ENCODE measurements around the gene NTRK1. TPM values are rescaled to one million over a fixed set of nuclear protein-coding genes. Genes with fewer than 3 reads are reported as not detected.
A peak's percentile ranks its signal among the peaks of the same experiment; 100 is the strongest.

The NTRK1 gene
- under 1 TPM; 0.06 to 0.08 TPM for polyA plus RNA-seq

DNA sequence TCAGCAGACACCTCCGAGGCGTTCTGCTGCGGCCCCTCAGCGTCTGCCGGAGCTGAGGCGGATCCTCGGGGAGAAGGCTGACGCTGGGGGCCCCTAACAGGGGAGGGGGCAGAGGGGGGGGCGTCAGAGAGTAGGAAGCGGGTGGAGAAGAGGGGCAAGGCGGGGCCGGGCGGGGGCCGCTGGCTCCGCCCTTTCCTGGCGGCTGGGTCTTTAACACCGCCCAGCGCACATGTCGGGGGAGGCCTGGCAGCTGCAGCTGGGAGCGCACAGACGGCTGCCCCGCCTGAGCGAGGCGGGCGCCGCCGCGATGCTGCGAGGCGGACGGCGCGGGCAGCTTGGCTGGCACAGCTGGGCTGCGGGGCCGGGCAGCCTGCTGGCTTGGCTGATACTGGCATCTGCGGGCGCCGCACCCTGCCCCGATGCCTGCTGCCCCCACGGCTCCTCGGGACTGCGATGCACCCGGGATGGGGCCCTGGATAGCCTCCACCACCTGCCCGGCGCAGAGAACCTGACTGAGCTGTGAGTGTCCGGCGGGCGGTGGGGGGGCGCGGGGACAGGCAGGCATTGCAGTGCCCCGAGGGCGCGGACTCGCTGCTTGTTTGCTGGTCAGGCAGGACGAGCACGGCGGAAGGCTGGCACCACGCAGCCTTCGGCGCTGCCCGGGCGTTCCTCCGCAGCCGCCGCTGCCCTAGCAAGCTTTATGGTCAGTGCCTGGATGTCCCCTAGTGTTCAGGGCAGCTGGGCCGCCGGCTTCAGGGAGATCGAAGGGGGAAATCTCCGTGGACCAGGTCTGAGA, at the start of gene NTRK1:
TSS of gene NTRK1 (plus strand) at position 238 of the 796 bp plus-strand sequence. CDS start at position 308, 70 bp downstream.
- peaks cover 3 to 10% of the 10 kb centered on the region in 2 donors for H3K27me3 ChIP-seq (ENCODE audit: control insufficient read depth in 1 of 2, insufficient read depth in 2 of 2, low read length in 2 of 2)
- H3K36me3 ChIP-seq (ENCODE audit: control insufficient read depth in 2 of 2, insufficient read depth in 2 of 2, low read length in 1 of 2), result no peaks in the 10 kb centered on the region

DNA sequence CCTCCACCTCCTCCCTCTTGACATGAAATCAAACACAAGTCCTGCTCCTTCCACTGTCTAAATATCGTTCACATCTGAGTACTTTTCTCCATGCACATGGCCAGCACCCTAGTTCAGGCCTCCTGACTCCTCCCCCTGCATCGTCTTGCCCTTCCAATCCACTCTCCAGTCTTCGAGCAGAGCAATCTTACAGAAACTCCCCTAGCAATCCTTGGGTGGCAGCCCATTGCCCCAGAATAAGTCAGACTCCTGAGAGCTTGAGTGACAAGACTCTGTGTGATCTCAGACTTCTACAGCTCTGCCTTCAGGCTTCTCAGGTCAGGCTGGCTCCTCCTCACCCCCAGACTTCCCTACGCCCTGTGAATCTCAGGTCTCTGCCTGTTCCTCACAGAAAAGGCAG, 49.5 kb upstream of the NTRK1 start:
- Histone ChIP-seq H3K9me3 (ENCODE audit: control insufficient read depth in 2 of 2, insufficient read depth in 1 of 2, low read depth in 1 of 2, low read length in 1 of 2) (no peaks in the 10 kb centered on the region), H3K4me3 (ENCODE audit: low read depth in 1 of 2, low read length in 2 of 2) (no peak overlapping the region), H3K27ac (ENCODE audit: low read depth in 2 of 2, low read length in 1 of 2) (no peak overlapping the region), H3K4me1 (ENCODE audit: control insufficient read depth in 2 of 2, insufficient read depth in 2 of 2, low read length in 1 of 2) (peaks cover 3 to 18% of the 10 kb centered on the region in 2 donors), H3K27me3 (ENCODE audit: control insufficient read depth in 1 of 2, insufficient read depth in 2 of 2, low read length in 2 of 2) (no peaks in the 10 kb centered on the region), H3K36me3 (ENCODE audit: control insufficient read depth in 2 of 2, insufficient read depth in 2 of 2, low read length in 1 of 2) (no peaks in the 10 kb centered on the region)
- 62 to 66% methylated on average over 4 of the region's 4 CpGs for WGBS, 2 donors

More for the DNA sequence above, at the start of gene NTRK1:
- peaks cover 3 to 9% of the 10 kb centered on the region in 2 donors for H3K4me1 ChIP-seq (ENCODE audit: control insufficient read depth in 2 of 2, insufficient read depth in 2 of 2, low read length in 1 of 2)
- no peaks in the 10 kb centered on the region for H3K9me3 ChIP-seq (ENCODE audit: control insufficient read depth in 2 of 2, insufficient read depth in 1 of 2, low read depth in 1 of 2, low read length in 1 of 2)
- WGBS, 2 donors, result 4% methylated on average over 63 to 69 of the region's 69 CpGs
- peak within 1 kb of the TSS; percentile 7 to 12 for H3K4me3 ChIP-seq (ENCODE audit: low read depth in 1 of 2, low read length in 2 of 2)
- H3K27ac ChIP-seq (ENCODE audit: low read depth in 2 of 2, low read length in 1 of 2), result no peak within 1 kb of the TSS

DNA sequence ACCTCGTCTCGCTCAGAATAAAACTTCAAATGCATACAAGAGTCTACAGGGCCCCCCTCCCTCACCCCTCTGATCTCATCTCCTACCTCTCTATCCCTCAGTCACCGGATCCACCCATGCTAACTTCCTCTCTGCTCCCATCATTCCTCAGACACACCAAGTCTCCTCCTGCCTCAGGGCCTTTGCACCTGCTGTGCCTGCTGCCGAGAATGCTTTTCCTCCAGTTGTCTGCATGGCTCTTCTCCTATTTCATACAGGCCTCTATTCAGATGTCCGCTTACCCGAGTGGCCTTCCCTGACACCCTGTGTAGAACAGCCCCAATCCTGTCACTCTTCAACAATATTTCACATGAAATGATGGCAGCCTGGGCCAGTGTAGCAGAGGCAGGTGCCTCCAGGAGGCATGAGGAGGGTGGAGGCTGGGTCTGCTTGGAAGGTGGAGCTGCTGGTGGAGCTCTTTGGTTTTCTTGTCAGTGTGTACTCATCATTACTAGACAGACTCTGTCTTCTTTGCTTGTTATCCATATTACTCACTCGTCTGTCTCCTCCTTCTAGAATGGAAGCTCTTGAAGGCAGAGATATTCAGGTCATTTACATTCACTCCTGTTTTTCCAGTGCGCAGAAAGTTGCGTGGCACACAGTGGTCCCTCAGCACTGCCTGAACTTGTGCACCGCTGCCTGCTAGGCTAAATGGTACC, 48.2 kb upstream of the NTRK1 start:
- Histone ChIP-seq H3K27ac (ENCODE audit: low read depth in 2 of 2, low read length in 1 of 2) (no peak overlapping the region), H3K4me1 (ENCODE audit: control insufficient read depth in 2 of 2, insufficient read depth in 2 of 2, low read length in 1 of 2) (peaks cover 3 to 14% of the 10 kb centered on the region in 2 donors), H3K9me3 (ENCODE audit: control insufficient read depth in 2 of 2, insufficient read depth in 1 of 2, low read depth in 1 of 2, low read length in 1 of 2) (no peaks in the 10 kb centered on the region), H3K36me3 (ENCODE audit: control insufficient read depth in 2 of 2, insufficient read depth in 2 of 2, low read length in 1 of 2) (no peaks in the 10 kb centered on the region), H3K4me3 (ENCODE audit: low read depth in 1 of 2, low read length in 2 of 2) (no peak overlapping the region), H3K27me3 (ENCODE audit: control insufficient read depth in 1 of 2, insufficient read depth in 2 of 2, low read length in 2 of 2) (no peaks in the 10 kb centered on the region)
- WGBS, 2 donors, result 97 to 98% methylated on average over 10 of the region's 10 CpGs

DNA sequence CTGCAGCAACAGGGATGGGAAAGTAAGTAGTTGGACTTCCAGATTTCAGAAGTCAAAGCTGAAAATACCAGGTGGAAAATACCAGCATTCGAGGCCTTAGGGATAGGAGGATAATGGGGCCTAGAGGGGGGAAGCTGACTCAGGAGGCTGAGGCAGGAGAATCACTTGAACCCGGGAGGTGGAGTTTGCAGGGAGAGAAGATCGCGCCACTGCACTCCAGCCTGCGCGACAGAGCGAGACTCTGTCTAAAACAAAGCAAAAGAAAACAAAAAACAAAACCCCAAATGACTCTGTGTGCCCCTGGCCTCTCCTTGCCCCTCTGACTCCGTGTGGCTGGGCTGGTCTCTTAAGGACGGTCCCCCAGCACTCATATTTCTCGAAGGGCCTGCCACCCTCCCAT, 47.4 kb upstream of the NTRK1 start:
- Histone ChIP-seq H3K27ac (ENCODE audit: low read depth in 2 of 2, low read length in 1 of 2) (no peak overlapping the region), H3K4me1 (ENCODE audit: control insufficient read depth in 2 of 2, insufficient read depth in 2 of 2, low read length in 1 of 2) (peaks cover 3 to 14% of the 10 kb centered on the region in 2 donors), H3K9me3 (ENCODE audit: control insufficient read depth in 2 of 2, insufficient read depth in 1 of 2, low read depth in 1 of 2, low read length in 1 of 2) (no peaks in the 10 kb centered on the region), H3K36me3 (ENCODE audit: control insufficient read depth in 2 of 2, insufficient read depth in 2 of 2, low read length in 1 of 2) (no peaks in the 10 kb centered on the region), H3K27me3 (ENCODE audit: control insufficient read depth in 1 of 2, insufficient read depth in 2 of 2, low read length in 2 of 2) (no peaks in the 10 kb centered on the region), H3K4me3 (ENCODE audit: low read depth in 1 of 2, low read length in 2 of 2) (peak overlapping the region; percentile 31 to 47)
- 49 to 50% methylated on average over 10 of the region's 10 CpGs for WGBS, 2 donors

DNA sequence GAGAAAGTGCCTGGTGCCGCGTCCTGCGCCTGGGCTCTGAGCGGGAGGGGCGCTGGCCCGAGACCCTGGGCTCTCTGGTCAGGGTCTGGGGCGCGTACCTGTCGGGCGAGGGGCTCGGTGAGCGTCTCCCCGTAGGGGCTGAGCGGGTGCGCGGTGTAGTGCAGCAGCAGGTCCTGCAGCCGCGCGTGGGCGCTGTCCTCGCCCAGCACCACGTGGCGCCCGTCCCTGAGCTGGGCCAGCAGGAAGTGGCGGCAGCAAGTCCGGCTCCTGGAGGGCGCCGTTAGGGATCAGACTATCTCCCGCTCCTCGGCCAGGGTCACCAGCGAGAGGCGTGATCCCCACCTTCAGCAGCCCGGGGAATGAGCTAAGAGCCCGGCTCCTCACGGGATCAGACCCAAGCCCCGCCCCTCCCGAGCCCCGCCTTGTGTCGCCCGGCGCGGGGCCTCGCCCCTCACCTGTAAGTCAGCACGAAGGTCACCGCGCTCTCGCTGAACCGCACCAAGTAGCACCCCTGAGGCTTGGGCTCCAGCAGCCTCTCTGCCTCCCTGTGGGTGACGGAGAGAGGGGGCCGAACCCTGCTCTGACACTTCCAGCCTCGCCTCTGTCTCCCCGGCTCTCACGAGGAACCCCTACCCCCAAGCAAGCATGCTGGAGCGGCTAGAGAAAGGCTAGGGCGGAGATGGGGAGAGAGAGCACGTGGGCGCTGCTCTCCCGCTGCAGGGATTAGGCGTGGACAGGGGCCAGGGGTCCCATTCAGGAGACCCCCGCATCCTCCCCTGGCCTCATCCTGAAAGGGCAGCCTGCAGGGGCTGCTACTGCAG, 46.7 kb upstream of the NTRK1 start:
- no peaks in the 10 kb centered on the region for H3K36me3 ChIP-seq (ENCODE audit: control insufficient read depth in 2 of 2, insufficient read depth in 2 of 2, low read length in 1 of 2)
- H3K27ac ChIP-seq (ENCODE audit: low read depth in 2 of 2, low read length in 1 of 2), result peak overlapping the region in 1 of 2 donors; percentile 28
- 8 to 10% methylated on average over 56 to 60 of the region's 60 CpGs for WGBS, 2 donors
- peaks cover 3 to 14% of the 10 kb centered on the region in 2 donors for H3K4me1 ChIP-seq (ENCODE audit: control insufficient read depth in 2 of 2, insufficient read depth in 2 of 2, low read length in 1 of 2)
- no peaks in the 10 kb centered on the region for H3K27me3 ChIP-seq (ENCODE audit: control insufficient read depth in 1 of 2, insufficient read depth in 2 of 2, low read length in 2 of 2)
- H3K4me3 ChIP-seq (ENCODE audit: low read depth in 1 of 2, low read length in 2 of 2), result peak overlapping the region; percentile 31 to 47
- no peaks in the 10 kb centered on the region for H3K9me3 ChIP-seq (ENCODE audit: control insufficient read depth in 2 of 2, insufficient read depth in 1 of 2, low read depth in 1 of 2, low read length in 1 of 2)

DNA sequence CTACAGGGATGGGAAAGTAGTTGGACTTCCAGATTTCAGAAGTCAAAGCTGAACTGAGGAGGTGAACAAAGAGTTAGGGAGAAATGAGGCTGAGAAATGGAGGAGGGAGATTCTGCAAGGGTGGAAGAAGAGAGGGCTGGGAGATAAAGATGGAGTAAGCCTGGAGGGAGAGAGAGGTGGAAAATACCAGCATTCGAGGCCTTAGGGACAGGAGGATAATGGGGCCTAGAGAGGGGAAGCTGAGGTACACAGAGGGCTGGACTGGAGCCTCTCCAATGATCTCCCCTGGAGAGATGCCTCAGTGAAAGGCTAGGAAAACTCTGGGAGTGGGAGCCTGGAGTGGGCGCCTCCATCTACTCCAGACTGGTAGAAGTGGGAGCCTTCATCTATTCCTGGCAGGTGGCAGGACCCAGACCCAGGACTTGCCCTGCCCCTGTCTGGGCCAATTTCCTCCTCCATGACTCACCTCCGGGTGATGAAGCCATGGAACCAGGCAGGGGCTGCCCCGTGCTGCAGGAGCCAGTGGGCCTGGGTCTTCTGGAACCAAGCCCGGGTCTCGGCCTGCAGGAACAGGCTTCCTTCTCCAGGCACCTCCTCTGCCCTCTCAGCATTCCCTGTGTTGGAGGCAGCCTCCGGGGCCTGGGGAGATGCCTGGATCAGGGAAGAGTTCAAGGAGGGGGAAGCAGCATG, 45.9 kb upstream of the NTRK1 start:
- peak overlapping the region in 1 of 2 donors; percentile 31 for H3K4me3 ChIP-seq (ENCODE audit: low read depth in 1 of 2, low read length in 2 of 2)
- peaks cover 3 to 14% of the 10 kb centered on the region in 2 donors for H3K4me1 ChIP-seq (ENCODE audit: control insufficient read depth in 2 of 2, insufficient read depth in 2 of 2, low read length in 1 of 2)
- no peaks in the 10 kb centered on the region for H3K27me3 ChIP-seq (ENCODE audit: control insufficient read depth in 1 of 2, insufficient read depth in 2 of 2, low read length in 2 of 2)
- H3K9me3 ChIP-seq (ENCODE audit: control insufficient read depth in 2 of 2, insufficient read depth in 1 of 2, low read depth in 1 of 2, low read length in 1 of 2), result no peaks in the 10 kb centered on the region
- peak overlapping the region; percentile 11 to 44 for H3K27ac ChIP-seq (ENCODE audit: low read depth in 2 of 2, low read length in 1 of 2)
- WGBS, 2 donors, result 50 to 76% methylated on average over 7 of the region's 7 CpGs
- H3K36me3 ChIP-seq (ENCODE audit: control insufficient read depth in 2 of 2, insufficient read depth in 2 of 2, low read length in 1 of 2), result no peaks in the 10 kb centered on the region

DNA sequence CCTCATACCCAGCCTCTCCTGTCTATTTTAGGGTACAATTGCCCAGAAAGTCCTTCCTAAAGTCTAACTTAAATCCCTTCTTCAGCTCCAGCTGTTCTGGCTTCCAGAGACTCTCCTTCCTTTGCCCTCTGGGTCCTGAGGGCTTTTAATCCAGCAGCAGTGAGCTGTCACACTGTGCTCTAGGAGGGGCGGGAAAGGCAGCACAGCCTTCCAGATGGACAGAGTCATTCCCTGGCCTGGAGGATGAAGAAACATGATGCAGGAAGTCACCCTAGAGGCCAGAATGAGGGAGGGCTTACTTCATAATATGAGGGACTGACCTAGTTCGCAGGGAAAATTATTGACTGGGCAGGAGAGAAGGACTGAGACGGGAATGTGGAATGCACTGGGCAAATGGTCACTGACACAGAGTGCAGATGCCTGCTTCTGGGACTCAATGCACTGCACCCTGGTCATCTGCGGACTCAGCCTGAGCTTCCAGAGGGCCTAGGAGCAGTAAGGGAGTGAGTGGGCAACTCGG, 45.3 kb upstream of the NTRK1 start:
- H3K27me3 ChIP-seq (ENCODE audit: control insufficient read depth in 1 of 2, insufficient read depth in 2 of 2, low read length in 2 of 2), result no peaks in the 10 kb centered on the region
- peaks cover 3 to 14% of the 10 kb centered on the region in 2 donors for H3K4me1 ChIP-seq (ENCODE audit: control insufficient read depth in 2 of 2, insufficient read depth in 2 of 2, low read length in 1 of 2)
- no peaks in the 10 kb centered on the region for H3K9me3 ChIP-seq (ENCODE audit: control insufficient read depth in 2 of 2, insufficient read depth in 1 of 2, low read depth in 1 of 2, low read length in 1 of 2)
- no peaks in the 10 kb centered on the region for H3K36me3 ChIP-seq (ENCODE audit: control insufficient read depth in 2 of 2, insufficient read depth in 2 of 2, low read length in 1 of 2)
- 68 to 79% methylated on average over 5 of the region's 5 CpGs for WGBS, 2 donors
- H3K27ac ChIP-seq (ENCODE audit: low read depth in 2 of 2, low read length in 1 of 2), result peak overlapping the region; percentile 44 to 83
- H3K4me3 ChIP-seq (ENCODE audit: low read depth in 1 of 2, low read length in 2 of 2), result no peak overlapping the region

DNA sequence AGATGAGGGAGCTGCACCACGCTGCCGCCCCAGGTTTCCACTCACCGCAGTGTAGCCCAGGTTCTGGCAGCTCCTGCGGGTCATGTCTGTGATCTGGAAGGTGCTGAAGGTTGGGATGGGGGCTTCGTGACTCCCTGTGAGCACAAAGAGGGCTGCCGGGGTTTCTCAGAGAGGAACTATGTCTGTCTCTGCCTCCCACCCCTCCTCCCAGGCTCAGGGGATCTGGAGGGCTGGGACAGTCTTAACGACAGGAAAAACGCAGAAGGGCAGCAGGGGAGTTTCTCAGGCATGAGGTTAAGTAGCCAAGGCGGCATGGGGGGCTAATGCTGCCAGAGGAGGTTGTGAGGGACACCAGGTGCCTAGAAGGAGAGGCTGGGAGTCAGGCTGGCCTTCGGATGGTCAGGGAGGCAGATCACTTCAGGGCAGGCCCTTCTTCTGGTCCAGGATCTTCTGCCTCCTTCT, 44.7 kb upstream of the NTRK1 start:
- WGBS, 2 donors, result 70 to 71% methylated on average over 10 of the region's 10 CpGs
- no peaks in the 10 kb centered on the region for H3K9me3 ChIP-seq (ENCODE audit: control insufficient read depth in 2 of 2, insufficient read depth in 1 of 2, low read depth in 1 of 2, low read length in 1 of 2)
- no peaks in the 10 kb centered on the region for H3K36me3 ChIP-seq (ENCODE audit: control insufficient read depth in 2 of 2, insufficient read depth in 2 of 2, low read length in 1 of 2)
- H3K4me3 ChIP-seq (ENCODE audit: low read depth in 1 of 2, low read length in 2 of 2), result peak overlapping the region in 1 of 2 donors; percentile 22
- peak overlapping the region; percentile 34 to 83 for H3K27ac ChIP-seq (ENCODE audit: low read depth in 2 of 2, low read length in 1 of 2)
- H3K4me1 ChIP-seq (ENCODE audit: control insufficient read depth in 2 of 2, insufficient read depth in 2 of 2, low read length in 1 of 2), result peaks cover 3 to 14% of the 10 kb centered on the region in 2 donors
- H3K27me3 ChIP-seq (ENCODE audit: control insufficient read depth in 1 of 2, insufficient read depth in 2 of 2, low read length in 2 of 2), result no peaks in the 10 kb centered on the region

Data from esophagus (tissue), 2 donors.